ENCODE data around the gene C11orf98.

- TF ChIP-seq CTCF (IDR thresholded peaks at IDR 0.05; ENCODE audit: low read length) (no peak), EZH2phosphoT487 (IDR thresholded peaks at IDR 0.05; ENCODE audit: low read length) (no peak), EZH2 (optimal IDR thresholded peaks at IDR 0.05; ENCODE audit: low read depth, low read length) (no peak)
These were observed 19.4 kb downstream of the C11orf98 start for GRCh38 chr11:62645671-62645945.
